Cardiac muscle cell (in vitro differentiated cells and primary cell): Measurements from ENCODE around the gene NTF3. TPM values are rescaled to one million over a fixed set of nuclear protein-coding genes. Genes with fewer than 3 reads are reported as not detected.

Source experiments
- DNase-seq, 2 donors: peaks; one replicate each; pipeline versions ENCODE4 v3.0.0 to v3.0.0-alpha.2; 2010 to 2017; ENCODE audit warnings: low read depth in 1 of 2, low spot score in 1 of 2
- H3K27ac ChIP-seq: fragments of 200-600 bp; sonication (generic); 2 replicates; pipeline ENCODE4 v1.5.1; 2016
- H3K27me3 ChIP-seq: fragments of 200-600 bp; sonication (generic); 2 replicates; pipeline ENCODE4 v1.6.0; 2016; ENCODE audit warnings: control low read depth
- H3K36me3 ChIP-seq: fragments of 200-600 bp; sonication (generic); 2 replicates; pipeline ENCODE4 v1.5.1; 2016; ENCODE audit warnings: control low read depth
- H3K4me1 ChIP-seq: fragments of 200-600 bp; sonication (generic); 2 replicates; pipeline ENCODE4 v1.8.1; 2017; ENCODE audit warnings: low read depth, mild to moderate bottlenecking, mixed run types
- H3K4me3 ChIP-seq: fragments of 200-600 bp; sonication (generic); 2 replicates; pipeline ENCODE4 v1.5.1; 2016; ENCODE audit warnings: mild to moderate bottlenecking
- H3K9me3 ChIP-seq: fragments of 200-600 bp; sonication (generic); 2 replicates; pipeline ENCODE4 v1.5.1; 2017; ENCODE audit warnings: low read depth, mild to moderate bottlenecking, control low read depth
- polyA plus RNA-seq: library from polyadenylated mRNA; unstranded; fragments of >200 nt; fragmentation: Nextera tagmentation; extraction: Ambion mirVana; gene quantifications from 2 replicates; pipeline ENCODE4 v1.2.1, GENCODE V29; 2016
- total RNA-seq: library from RNA; depleted of rRNA; stranded (reverse); fragments of >200 nt; gene quantifications from 2 replicates; pipeline ENCODE4 v1.2.3, GENCODE V29; 2016
- TF ChIP-seq, protein P1 (sequence below): IDR thresholded peaks from 2 replicates; pipeline ENCODE4 v1.5.1; 2012; ENCODE audit warnings: low read depth, mild to moderate bottlenecking, low read length

Gene NTF3
- total and polyA plus RNA-seq, 2 experiments from 2014 or later: 3.9 to 4.7 TPM

DNA sequence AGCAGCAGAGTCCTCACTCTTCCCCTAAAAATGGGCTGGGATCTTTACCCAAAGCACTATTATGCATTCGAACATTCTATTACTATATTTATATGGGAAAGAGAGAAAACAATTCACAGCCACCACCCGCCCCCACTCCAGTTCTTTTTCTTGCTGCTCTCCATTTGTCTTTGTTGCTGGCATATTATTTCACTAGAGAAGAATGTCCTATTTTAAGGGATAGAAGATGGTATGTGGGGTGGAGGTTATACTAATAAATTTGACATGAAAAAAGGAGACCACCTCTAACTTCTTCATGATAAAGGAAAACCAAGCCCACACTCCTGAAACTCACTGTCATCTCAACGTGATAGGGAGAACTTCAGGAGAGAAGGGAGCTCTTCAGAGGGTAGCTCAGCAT lies 28.5 kb upstream of the NTF3 start:
- no peaks in the 10 kb centered on the region for H3K27me3 ChIP-seq
- no peaks in the 10 kb centered on the region for H3K9me3 ChIP-seq
- H3K36me3 ChIP-seq: no peaks in the 10 kb centered on the region
- TF ChIP-seq, protein P1, sequence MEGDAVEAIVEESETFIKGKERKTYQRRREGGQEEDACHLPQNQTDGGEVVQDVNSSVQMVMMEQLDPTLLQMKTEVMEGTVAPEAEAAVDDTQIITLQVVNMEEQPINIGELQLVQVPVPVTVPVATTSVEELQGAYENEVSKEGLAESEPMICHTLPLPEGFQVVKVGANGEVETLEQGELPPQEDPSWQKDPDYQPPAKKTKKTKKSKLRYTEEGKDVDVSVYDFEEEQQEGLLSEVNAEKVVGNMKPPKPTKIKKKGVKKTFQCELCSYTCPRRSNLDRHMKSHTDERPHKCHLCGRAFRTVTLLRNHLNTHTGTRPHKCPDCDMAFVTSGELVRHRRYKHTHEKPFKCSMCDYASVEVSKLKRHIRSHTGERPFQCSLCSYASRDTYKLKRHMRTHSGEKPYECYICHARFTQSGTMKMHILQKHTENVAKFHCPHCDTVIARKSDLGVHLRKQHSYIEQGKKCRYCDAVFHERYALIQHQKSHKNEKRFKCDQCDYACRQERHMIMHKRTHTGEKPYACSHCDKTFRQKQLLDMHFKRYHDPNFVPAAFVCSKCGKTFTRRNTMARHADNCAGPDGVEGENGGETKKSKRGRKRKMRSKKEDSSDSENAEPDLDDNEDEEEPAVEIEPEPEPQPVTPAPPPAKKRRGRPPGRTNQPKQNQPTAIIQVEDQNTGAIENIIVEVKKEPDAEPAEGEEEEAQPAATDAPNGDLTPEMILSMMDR: no peak
- H3K27ac ChIP-seq: no peak overlapping the region
- H3K4me3 ChIP-seq: no peak overlapping the region
- DNase-seq: no peak
- peaks cover 17% of the 10 kb centered on the region for H3K4me1 ChIP-seq

- peak in 1 of 2 donors; percentile 59 for DNase-seq
- no peaks in the 10 kb centered on the region for H3K36me3 ChIP-seq
- H3K27me3 ChIP-seq: no peaks in the 10 kb centered on the region
- no peak overlapping the region for H3K27ac ChIP-seq
- H3K4me3 ChIP-seq: no peak overlapping the region
- TF ChIP-seq, protein P1: no peak
- no peaks in the 10 kb centered on the region for H3K9me3 ChIP-seq
- peaks cover 10% of the 10 kb centered on the region for H3K4me1 ChIP-seq
Observed at GRCh38 chr12:5407034-5407856, 24.7 kb upstream of the NTF3 start.

DNA sequence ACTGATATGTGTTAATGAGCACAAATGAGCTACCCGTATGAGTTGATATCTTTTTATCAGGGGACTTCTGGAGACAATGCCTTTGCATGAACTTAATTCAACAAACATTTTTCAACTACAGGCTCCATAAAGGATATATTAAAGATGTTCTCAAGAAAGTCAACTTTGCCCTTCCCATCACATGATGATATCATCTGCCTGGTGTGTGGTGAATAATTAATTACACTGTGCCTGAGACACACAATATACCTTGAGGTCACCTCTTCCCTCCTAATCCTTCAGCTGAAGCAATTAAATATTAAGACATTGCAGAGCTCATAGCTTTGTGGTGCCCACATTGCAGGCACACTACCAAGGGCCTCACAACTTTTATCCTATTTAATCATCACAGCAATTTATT lies 22.3 kb upstream of the NTF3 start:
- Histone ChIP-seq H3K4me3 (no peak overlapping the region), H3K9me3 (no peaks in the 10 kb centered on the region), H3K27me3 (no peaks in the 10 kb centered on the region), H3K27ac (no peak overlapping the region), H3K4me1 (peaks cover 10% of the 10 kb centered on the region), H3K36me3 (no peaks in the 10 kb centered on the region)
- DNase-seq: no peak
- TF ChIP-seq, protein P1: no peak

GRCh38 chr12:5416571-5416970 lies 15.3 kb upstream of the NTF3 start:
- Histone ChIP-seq H3K4me1 (peaks cover 11% of the 10 kb centered on the region), H3K27me3 (no peaks in the 10 kb centered on the region), H3K36me3 (no peaks in the 10 kb centered on the region), H3K4me3 (no peak overlapping the region), H3K9me3 (no peaks in the 10 kb centered on the region), H3K27ac (no peak overlapping the region)
- TF ChIP-seq, protein P1: no peak
- DNase-seq: no peak

- Histone ChIP-seq H3K27ac (no peak overlapping the region), H3K4me1 (peaks cover 11% of the 10 kb centered on the region), H3K4me3 (no peak overlapping the region), H3K36me3 (no peaks in the 10 kb centered on the region), H3K9me3 (no peaks in the 10 kb centered on the region), H3K27me3 (no peaks in the 10 kb centered on the region)
- TF ChIP-seq, protein P1: no peak
- DNase-seq: no peak
Observed at GRCh38 chr12:5417500-5417899, 14.4 kb upstream of the NTF3 start.
